Right lobe of liver (tissue), 6 donors: ENCODE results near the gene OPN5. TPM values are rescaled to one million over a fixed set of nuclear protein-coding genes. Genes with fewer than 3 reads are reported as not detected.

Source experiments
- ATAC-seq, 4 donors: fragments of 200-7000 bp; cut with Tn5 transposase; one replicate each; pipeline ENCODE4 v1.9.1; 2020; ENCODE audit warnings: mild to moderate bottlenecking in 4 of 4, moderate library complexity in 4 of 4
- DNase-seq, 3 donors: peaks; one replicate each; pipeline ENCODE4 v3.0.0-alpha.2; 2020
- H3K27ac ChIP-seq, 3 donors: fragments of 200-600 bp; one replicate each; pipeline ENCODE4 v1.8.0; 2022
- H3K27me3 ChIP-seq, 2 donors: fragments of 200-600 bp; one replicate each; pipeline ENCODE4 v1.8.0; 2022
- H3K36me3 ChIP-seq, 4 donors: fragments of 200-600 bp; sonication (generic) in 1 of 4; one replicate each; pipeline versions ENCODE4 v1.5.1 to v1.8.0; 2017 to 2022; ENCODE audit warnings: control low read depth in 1 of 4
- H3K4me1 ChIP-seq, 4 donors: fragments of 200-600 bp; sonication (generic) in 1 of 4; one replicate each; pipeline versions ENCODE4 v1.5.1 to v1.8.0; 2017 to 2022; ENCODE audit warnings: control low read depth in 1 of 4
- H3K4me3 ChIP-seq, 3 donors: fragments of 200-600 bp; one replicate each; pipeline ENCODE4 v1.8.0; 2022
- H3K9me3 ChIP-seq, 4 donors: fragments of 200-600 bp; sonication (generic) in 1 of 4; one replicate each; pipeline versions ENCODE4 v1.5.1 to v1.8.0; 2017 to 2022; ENCODE audit warnings: control low read depth in 1 of 4
- CTCF ChIP-seq, 4 donors: fragments of 200-600 bp in 3 of 4; fragments of 450-650 bp in 1 of 4; IDR thresholded peaks; one replicate each; pipeline versions ENCODE4 v1.5.1 to v1.8.0; 2016 to 2022; ENCODE audit warnings: antibody characterized with exemption in 4 of 4, mild to moderate bottlenecking in 2 of 4
- POLR2A ChIP-seq: fragments of 450-650 bp; IDR thresholded peaks from one replicate; pipeline ENCODE4 v1.6.1; 2017; ENCODE audit warnings: antibody characterized with exemption, mild to moderate bottlenecking
- WGBS: methylation state at CpG from one replicate; pipeline ENCODE4 v1.1.6; 2018; ENCODE audit warnings: low coverage, low lambda C conversion rate; ENCODE audit not compliant: insufficient coverage; ENCODE audit errors: missing lambda C conversion rate; 5-methylcytosine and 5-hydroxymethylcytosine counted together
- intact Hi-C, 2 donors: fragments of 100-400 bp; cut with DNase I; formaldehyde crosslinking; loops; one replicate each; pipeline versions ENCODE4 v1.11.2 to v1.14.1; 2022
- total RNA-seq, 6 experiments: library from RNA; depleted of rRNA in 2 of 6; stranded (reverse); fragments of >200 nt in 2 of 6; fragmentation: NEBNext Ultra II Directional in 3 of 6; extraction: Animal tissue kit (Norgen Biotek cat#: 25700) in 3 of 6; gene quantifications; one replicate each; pipeline versions ENCODE4 v1.1.0 to v1.2.4, GENCODE V29; 2016 to 2023
- donor health status: DM: no; HTN: yes; CAD: no.
- donor health status: DM: no; HTN: no; CAD: no.
- donor health status: DM: no; HTN: no; CAD: no.
- donor health status: DM: no; HTN: yes; CAD: no.
- donor health status: DM: no; HTN: yes; CAD: no.

OPN5 gene
- total RNA-seq, 6 experiments from 2014 or later: not detected

GRCh38 chr6:47822856-47823554, 41.2 kb downstream of the OPN5 start:
- ATAC-seq (no peak), DNase-seq (no peak)
- Histone ChIP-seq H3K36me3 (no peaks in the 10 kb centered on the region), H3K4me3 (no peak overlapping the region), H3K9me3 (no peaks in the 10 kb centered on the region), H3K27ac (no peak overlapping the region), H3K27me3 (no peaks in the 10 kb centered on the region), H3K4me1 (no peaks in the 10 kb centered on the region)
- intact Hi-C loops: no loop called here
- 46% methylated on average over 5 of the region's 6 CpGs for WGBS
- TF ChIP-seq POLR2A: no peak
- no peak for TF ChIP-seq CTCF (IDR thresholded peaks at IDR 0.05)

GRCh38 chr6:47832386-47833100, 50.7 kb downstream of the OPN5 start:
- DNase-seq (no peak), ATAC-seq (no peak)

GRCh38 chr6:47834196-47834595, 52.4 kb downstream of the OPN5 start:
- Histone ChIP-seq H3K27me3 (no peaks in the 10 kb centered on the region), H3K4me1 (no peaks in the 10 kb centered on the region), H3K4me3 (no peak overlapping the region), H3K36me3 (no peaks in the 10 kb centered on the region), H3K9me3 (no peaks in the 10 kb centered on the region), H3K27ac (no peak overlapping the region)
- DNase-seq: no peak
- ATAC-seq: no peak
- intact Hi-C loops: no loop called here
- TF ChIP-seq CTCF (IDR thresholded peaks at IDR 0.05) (no peak), POLR2A (no peak)

More at GRCh38 chr6:47832386-47833100, 50.7 kb downstream of the OPN5 start:
- H3K4me3 ChIP-seq: no peak overlapping the region
- H3K27ac ChIP-seq: no peak overlapping the region
- intact Hi-C loops: no loop called here
- WGBS: 17% methylated on average over 2 of the region's 2 CpGs
- TF ChIP-seq POLR2A: no peak
- TF ChIP-seq CTCF (IDR thresholded peaks at IDR 0.05): no peak
- H3K4me1 ChIP-seq: no peaks in the 10 kb centered on the region
- no peaks in the 10 kb centered on the region for H3K9me3 ChIP-seq
- no peaks in the 10 kb centered on the region for H3K27me3 ChIP-seq
- no peaks in the 10 kb centered on the region for H3K36me3 ChIP-seq

- Histone ChIP-seq H3K27ac (no peak overlapping the region), H3K9me3 (no peaks in the 10 kb centered on the region), H3K36me3 (no peaks in the 10 kb centered on the region), H3K4me1 (no peaks in the 10 kb centered on the region), H3K4me3 (no peak overlapping the region), H3K27me3 (no peaks in the 10 kb centered on the region)
- DNase-seq: no peak
- intact Hi-C loops: no loop called here
- TF ChIP-seq POLR2A (no peak), CTCF (IDR thresholded peaks at IDR 0.05) (no peak)
- ATAC-seq: no peak
Measured at GRCh38 chr6:47836046-47836445, 54.2 kb downstream of the OPN5 start.
